Activated naive CD4-positive, alpha-beta T cell treated with anti-CD3 and anti-CD28 coated beads, Interleukin-2, amount 50 U/mL, for 72 hours (primary cell): ENCODE measurements around the gene FIS1. TPM values are rescaled to one million over a fixed set of nuclear protein-coding genes. Genes with fewer than 3 reads are reported as not detected.
"Not testable (repeated sequence)": the region's sequence is repeated elsewhere in the genome, so short reads cannot be mapped to it uniquely, and the experiment has no call there.

Experiments
- ATAC-seq, 2 donors: fragments of 150-1000 bp; cut with Tn5 transposase; 2 replicates each; pipeline ENCODE4 v1.10.0; 2021; ENCODE audit warnings: mild to moderate bottlenecking in 2 of 2, moderate library complexity in 2 of 2
- DNase-seq, 2 donors: peaks; one replicate each; pipeline ENCODE4 v3.0.0; 2021 to 2022; ENCODE audit warnings: low spot score in 2 of 2
- H3K27ac Mint-ChIP-seq, 2 donors: one replicate each; pipeline ENCODE4 v1.8.0; 2022; ENCODE audit warnings: mild to moderate bottlenecking in 2 of 2, mixed read lengths in 2 of 2
- H3K36me3 Mint-ChIP-seq, 2 donors: one replicate each; pipeline ENCODE4 v1.8.0; 2022; ENCODE audit warnings: mixed read lengths in 2 of 2
- H3K9me3 Mint-ChIP-seq, 2 donors: one replicate each; pipeline ENCODE4 v1.8.0; 2022; ENCODE audit warnings: mixed read lengths in 2 of 2
- total RNA-seq, 2 donors: library from RNA; stranded (reverse); gene quantifications; one replicate each; pipeline ENCODE4 v1.2.3, GENCODE V29; 2022

FIS1 gene
- 10 to 100 TPM; 70.0 to 74.8 TPM for total RNA-seq

DNA sequence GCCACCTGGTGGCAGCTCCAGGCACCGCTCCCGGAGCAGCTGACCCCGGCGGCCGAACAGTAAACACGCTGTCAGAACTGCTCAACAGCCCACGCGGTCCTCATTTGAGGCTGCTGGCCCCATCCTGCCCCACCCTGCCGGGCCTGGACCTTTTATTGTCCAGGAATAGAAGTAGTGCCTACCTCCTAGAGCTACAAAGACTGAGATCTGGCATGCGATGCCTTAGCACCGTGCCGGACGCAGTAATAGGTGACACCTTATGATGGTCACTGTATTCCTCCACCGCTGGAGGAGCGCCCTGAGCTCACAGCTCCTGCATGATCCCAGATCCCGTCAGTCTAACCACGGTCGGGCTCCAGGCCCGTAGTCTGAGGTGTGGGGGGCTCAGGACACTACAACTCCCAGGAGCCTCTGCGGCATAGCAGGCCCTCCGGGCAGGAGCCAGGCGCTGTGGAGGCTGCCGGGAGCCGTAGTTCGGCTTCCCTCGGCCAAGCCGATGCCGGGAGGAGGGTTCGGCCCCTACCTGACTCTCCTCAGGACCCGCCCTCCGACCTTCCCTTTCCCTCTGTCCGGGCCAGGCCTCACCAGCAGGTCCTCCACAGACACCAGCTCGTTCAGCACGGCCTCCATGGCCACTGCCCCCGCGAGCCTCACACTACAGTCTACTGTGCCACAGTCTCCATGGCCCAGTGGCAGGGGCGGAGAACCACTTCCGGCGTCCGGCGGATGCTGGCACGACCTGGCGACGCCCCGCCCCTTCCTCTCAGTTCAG is at the start of gene FIS1:
TSS of gene FIS1 (minus strand) at position 707 of the 772 bp plus-strand sequence. CDS start at position 630, 77 bp downstream.
- DNase-seq: peak; percentile 91 to 94
- H3K36me3 Mint-ChIP-seq: peaks cover 11 to 18% of the 10 kb centered on the region in 2 donors
- H3K9me3 Mint-ChIP-seq: no peaks in the 10 kb centered on the region
- peak; percentile 95 to 96 for ATAC-seq
- H3K27ac Mint-ChIP-seq: peak within 1 kb of the TSS; percentile 87 to 96

GRCh38 chr7:101294039-101294831 is 49.4 kb upstream of the FIS1 start:
- Mint-ChIP-seq H3K9me3 (no peaks in the 10 kb centered on the region), H3K27ac (no peak overlapping the region), H3K36me3 (no peaks in the 10 kb centered on the region)
- DNase-seq (no peak), ATAC-seq (no peak)

DNA sequence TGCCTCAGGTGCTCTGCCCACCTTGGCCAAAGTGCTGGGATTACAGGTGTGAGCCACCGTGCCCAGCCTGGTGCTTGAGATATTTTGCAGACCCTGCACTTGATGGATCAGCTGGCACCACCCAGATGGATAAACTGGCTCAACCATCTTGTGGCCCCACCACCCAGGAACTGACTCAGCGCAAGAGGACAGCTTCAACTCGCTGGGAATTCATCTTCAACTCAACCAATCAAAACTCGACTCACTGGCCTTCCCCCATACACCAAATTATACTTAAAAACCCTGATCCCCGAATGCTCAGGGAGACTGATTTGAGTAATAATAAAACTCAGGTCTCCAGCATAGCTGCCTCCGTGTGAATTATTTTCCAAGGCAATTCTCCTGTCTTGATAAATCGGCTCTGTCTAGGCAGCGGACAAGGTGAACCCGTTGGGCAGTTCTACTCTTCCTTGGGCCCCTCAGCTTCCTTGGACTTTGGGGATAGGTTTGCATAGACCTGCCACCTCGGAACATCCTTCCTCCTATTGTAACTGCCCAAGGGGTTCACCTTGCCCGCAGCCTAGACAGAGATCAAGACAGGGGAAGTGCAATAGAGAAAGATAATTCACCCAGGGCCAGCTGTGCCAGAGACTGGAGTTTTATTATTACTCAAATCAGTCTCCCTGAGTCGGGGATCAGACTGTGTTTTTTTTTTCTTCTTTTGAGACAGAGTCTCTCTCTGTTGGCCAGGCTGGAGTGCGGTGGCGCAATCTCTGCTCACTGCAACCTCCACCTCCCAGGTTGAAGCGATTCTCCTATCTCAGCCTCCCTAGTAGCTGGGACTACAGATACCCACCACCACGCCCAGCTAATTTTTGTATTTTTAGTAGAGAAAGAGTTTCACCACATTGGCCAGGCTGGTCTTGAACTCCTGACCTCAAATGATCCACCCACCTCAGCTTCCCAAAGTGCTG is 48.5 kb upstream of the FIS1 start:
- not testable (repeated sequence) for DNase-seq, ATAC-seq, H3K36me3 Mint-ChIP-seq, H3K27ac Mint-ChIP-seq, H3K9me3 Mint-ChIP-seq

DNA sequence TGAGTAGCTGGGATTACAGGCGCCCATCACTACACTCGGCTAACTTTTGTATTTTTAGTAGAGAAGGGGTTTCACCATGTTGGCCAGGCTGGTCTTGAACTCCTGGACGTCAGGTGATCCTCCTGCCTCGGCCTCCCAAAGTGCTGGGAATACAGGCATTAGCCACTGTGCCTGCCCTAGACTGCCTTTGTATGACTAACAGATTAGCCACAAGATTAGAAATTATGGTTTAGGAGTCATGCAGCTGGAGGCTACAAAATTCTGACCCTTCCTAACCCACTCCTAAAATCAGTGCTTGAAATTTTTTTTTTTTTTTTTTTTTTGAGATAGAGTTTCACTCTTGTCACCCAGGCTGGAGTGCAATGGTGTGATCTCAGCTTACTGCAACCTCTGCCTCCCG is 47.7 kb upstream of the FIS1 start:
- not testable (repeated sequence) for H3K9me3 Mint-ChIP-seq, H3K27ac Mint-ChIP-seq, DNase-seq, H3K36me3 Mint-ChIP-seq, ATAC-seq

DNA sequence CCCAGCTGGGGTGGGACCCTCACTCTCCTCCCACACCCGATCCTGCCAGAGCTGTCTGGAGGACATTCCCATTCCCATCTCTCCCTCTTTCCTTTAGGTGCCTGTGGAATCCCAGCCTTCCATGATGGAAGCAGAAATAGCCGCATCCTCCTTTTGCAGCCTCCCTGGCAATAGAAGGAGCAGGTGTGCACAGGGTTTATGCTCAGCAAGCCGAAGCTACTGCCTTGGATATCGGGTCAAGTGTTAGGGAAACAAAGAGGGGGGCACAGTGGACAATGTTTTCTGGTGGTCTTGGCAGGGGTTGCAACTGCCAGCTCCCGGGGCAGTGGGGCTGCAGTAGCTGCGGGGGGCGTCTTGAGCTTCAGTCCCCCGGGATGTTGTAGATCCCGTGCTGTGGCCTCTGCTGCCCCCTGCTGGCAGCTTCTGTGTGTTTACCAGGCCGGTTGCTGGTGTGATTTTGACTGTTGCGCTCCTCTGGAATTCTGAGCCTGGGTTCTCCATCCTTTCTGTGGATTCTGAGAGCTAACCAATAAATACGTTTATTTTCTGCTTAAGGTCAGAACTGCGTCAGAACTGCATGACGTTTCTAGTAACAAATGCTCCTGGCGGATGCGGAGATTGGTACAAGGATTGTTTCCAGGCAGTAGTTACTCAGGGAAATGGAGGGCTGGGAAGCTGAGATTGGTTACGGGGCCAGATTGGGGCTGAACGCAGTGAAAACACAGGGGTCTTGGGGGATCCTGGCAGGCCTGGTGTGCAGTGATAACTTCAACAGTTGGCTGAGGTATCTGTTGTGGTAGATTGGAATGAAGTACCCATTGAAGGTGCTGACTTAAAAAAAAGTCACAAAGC is 45.5 kb upstream of the FIS1 start:
- not testable (repeated sequence) for H3K27ac Mint-ChIP-seq, H3K36me3 Mint-ChIP-seq, H3K9me3 Mint-ChIP-seq
- DNase-seq: peak; percentile 57 to 70
- peak; percentile 71 to 76 for ATAC-seq

DNA sequence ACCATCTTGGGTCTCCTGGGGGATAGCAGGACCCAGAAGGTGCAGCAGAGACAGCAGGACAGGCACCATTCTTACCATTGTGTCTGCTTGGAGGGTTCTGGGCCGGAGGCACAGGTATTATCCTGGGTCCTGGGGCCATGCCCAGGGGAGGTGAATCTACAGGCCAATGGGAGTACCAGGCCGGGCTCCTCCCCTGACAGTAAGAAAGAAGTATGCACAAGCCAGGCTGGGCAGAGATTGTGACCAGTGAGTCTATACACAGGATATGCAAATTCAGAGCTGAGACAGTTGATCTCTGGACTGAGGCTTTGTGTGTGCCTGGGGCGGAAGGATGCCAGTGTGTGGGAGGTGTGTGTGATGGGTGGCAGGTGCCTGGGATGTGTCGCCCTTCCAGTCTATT is 44.8 kb upstream of the FIS1 start:
- DNase-seq, H3K27ac Mint-ChIP-seq, H3K9me3 Mint-ChIP-seq, H3K36me3 Mint-ChIP-seq: not testable (repeated sequence)
- ATAC-seq: peak; percentile 70 to 86

DNA sequence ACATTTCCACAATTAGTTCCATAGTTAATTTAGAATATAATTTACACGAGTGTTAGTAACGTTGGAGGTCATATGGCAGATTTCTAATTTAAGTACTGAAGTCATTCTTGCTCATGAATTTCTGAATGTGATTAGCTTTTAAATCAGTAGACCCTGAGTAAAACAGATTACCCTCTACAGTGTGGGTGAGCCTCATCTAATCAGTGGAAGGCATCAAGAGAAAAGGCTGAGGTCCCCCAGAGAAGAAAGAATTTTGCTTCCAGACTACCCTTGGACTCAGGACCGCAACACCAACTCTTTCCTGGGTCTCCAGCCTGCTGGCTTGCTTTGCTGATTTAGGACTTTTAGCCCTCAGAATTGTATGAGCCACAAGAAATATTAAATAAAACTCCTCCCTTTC is 43.6 kb upstream of the FIS1 start:
- DNase-seq: no peak
- no peaks in the 10 kb centered on the region for H3K36me3 Mint-ChIP-seq
- no peaks in the 10 kb centered on the region for H3K9me3 Mint-ChIP-seq
- ATAC-seq: no peak
- no peak overlapping the region for H3K27ac Mint-ChIP-seq

DNA sequence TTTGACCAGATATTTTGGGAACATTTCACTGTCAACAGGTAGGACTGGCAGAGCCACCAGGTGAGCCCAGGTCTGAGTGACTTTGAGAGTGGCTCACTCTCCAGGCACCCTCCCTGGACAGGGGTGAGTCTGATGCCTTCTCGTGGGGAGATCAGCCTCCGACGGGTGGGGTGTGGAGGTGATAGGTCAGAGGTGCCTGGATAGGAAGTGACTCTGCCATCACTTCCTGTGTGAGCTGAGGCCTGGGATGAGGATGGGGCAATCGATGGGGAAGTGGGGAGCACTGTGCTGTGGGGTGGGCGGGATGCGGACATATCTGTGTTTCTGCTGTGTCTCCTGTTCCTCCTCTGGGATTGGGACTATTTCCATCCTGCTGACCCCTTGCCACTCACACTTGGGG is 42.2 kb upstream of the FIS1 start:
- no peaks in the 10 kb centered on the region for H3K36me3 Mint-ChIP-seq
- H3K27ac Mint-ChIP-seq: peak overlapping the region in 1 of 2 donors; percentile 4
- H3K9me3 Mint-ChIP-seq: no peaks in the 10 kb centered on the region
- DNase-seq: no peak
- ATAC-seq: no peak

- not testable (repeated sequence) for H3K9me3 Mint-ChIP-seq, DNase-seq, H3K36me3 Mint-ChIP-seq, ATAC-seq, H3K27ac Mint-ChIP-seq
Measured at GRCh38 chr7:101285880-101286279, 41.0 kb upstream of the FIS1 start.

- DNase-seq (no peak), ATAC-seq (no peak)
- Mint-ChIP-seq H3K27ac (no peak overlapping the region), H3K9me3 (no peaks in the 10 kb centered on the region), H3K36me3 (no peaks in the 10 kb centered on the region)
Measured at GRCh38 chr7:101285171-101285570, 40.3 kb upstream of the FIS1 start.

DNA sequence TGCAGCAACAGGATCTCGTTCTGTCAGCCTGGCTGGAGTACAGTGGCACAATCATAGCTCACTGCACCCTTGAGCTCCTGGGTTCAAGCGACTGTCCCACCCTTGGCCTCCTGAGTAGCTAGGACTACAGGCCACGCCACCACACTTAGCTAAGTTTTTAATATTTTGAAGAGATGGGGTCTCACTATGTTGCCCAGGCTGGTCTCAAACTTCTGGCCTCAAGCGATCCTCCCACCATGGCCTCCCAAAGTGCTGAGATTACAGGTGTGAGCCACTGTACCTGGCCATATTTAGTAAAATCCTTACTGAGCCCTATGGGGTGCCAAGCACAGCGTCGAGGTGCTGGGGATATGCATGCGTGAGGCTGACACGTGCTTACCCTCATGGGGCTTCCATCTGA is 36.0 kb upstream of the FIS1 start:
- H3K27ac Mint-ChIP-seq, DNase-seq, H3K9me3 Mint-ChIP-seq, H3K36me3 Mint-ChIP-seq, ATAC-seq: not testable (repeated sequence)

- Mint-ChIP-seq H3K27ac (no peak overlapping the region), H3K36me3 (no peaks in the 10 kb centered on the region), H3K9me3 (no peaks in the 10 kb centered on the region)
- ATAC-seq: no peak
- no peak for DNase-seq
Measured at GRCh38 chr7:101278461-101279292, 33.8 kb upstream of the FIS1 start.

DNA sequence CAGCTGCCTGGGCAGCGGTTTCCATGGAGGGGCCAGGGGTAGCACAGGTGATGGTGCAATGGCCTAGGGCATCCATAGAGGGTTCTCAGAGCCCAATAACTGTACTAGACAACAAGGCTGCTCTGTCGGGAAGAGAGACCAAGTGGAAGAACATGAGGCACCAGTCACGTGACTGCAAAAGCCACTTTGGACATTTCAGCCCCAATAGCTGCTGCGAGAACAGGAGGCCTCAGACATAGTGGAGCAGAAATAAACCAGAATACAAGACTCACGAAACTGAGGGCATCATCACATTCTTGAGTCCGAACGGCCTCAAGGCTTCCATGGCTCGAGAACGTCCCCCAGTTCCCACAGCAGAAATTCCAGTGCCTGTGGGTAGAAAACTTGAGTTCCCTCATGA is 32.3 kb upstream of the FIS1 start:
- H3K9me3 Mint-ChIP-seq: no peaks in the 10 kb centered on the region
- H3K27ac Mint-ChIP-seq: no peak overlapping the region
- ATAC-seq (no peak), DNase-seq (no peak)
- no peaks in the 10 kb centered on the region for H3K36me3 Mint-ChIP-seq

- H3K36me3 Mint-ChIP-seq: no peaks in the 10 kb centered on the region
- DNase-seq (no peak), ATAC-seq (no peak)
- no peak overlapping the region for H3K27ac Mint-ChIP-seq
- no peaks in the 10 kb centered on the region for H3K9me3 Mint-ChIP-seq
Measured at GRCh38 chr7:101273206-101273605, 28.3 kb upstream of the FIS1 start.

DNA sequence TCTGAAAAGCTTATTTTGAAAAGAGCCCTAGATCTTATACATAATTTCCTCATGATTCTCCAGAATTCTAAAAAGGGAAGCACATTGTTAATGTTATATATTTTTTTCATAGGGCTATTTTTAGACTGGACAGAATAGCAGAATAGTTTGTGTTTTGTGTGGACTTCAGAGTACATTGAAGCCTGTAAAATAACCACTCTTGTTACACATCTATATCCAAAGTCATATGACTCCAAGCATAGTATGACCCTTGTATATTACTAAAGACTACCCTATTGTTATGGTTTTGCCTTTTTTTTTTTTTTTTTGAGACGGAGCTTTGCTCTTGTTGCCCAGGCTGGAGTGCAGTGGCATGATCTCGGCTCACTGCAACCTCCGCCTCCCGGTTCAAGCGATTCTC is 26.1 kb upstream of the FIS1 start:
- H3K27ac Mint-ChIP-seq: no peak overlapping the region
- no peak for DNase-seq
- H3K9me3 Mint-ChIP-seq: no peaks in the 10 kb centered on the region
- no peaks in the 10 kb centered on the region for H3K36me3 Mint-ChIP-seq
- ATAC-seq: no peak
